GM21447 (cell line): ENCODE data around the gene SLAMF7.

Experiments used
- ATAC-seq: cut with Tn5 transposase; IDR thresholded peaks from one replicate; pipeline ENCODE4 v1.9.1; 2021; ENCODE audit not compliant: unreplicated experiment

SLAMF7 gene

GRCh38 chr1:160744852-160745520, 5.9 kb downstream of the SLAMF7 start:
- no peak for ATAC-seq

DNA sequence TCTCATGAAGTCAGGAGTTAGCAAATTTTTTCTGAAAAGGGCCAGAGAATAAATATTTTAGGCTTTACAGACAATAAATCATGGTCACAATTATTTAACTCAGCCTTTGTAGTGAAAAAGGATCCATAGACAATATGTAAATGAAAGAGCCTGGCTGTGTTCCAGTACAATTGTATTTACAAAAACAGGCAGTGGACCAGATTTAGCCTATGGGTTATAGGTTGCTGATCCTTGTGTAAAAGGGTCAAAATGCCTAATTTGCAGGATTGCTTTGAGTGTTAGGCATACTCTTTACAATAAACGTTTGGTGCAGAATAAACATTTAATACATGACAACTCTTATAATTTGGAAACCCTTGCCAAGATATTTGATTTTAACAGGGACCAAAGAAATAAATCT, 6.5 kb downstream of the SLAMF7 start:
- ATAC-seq = no peak

DNA sequence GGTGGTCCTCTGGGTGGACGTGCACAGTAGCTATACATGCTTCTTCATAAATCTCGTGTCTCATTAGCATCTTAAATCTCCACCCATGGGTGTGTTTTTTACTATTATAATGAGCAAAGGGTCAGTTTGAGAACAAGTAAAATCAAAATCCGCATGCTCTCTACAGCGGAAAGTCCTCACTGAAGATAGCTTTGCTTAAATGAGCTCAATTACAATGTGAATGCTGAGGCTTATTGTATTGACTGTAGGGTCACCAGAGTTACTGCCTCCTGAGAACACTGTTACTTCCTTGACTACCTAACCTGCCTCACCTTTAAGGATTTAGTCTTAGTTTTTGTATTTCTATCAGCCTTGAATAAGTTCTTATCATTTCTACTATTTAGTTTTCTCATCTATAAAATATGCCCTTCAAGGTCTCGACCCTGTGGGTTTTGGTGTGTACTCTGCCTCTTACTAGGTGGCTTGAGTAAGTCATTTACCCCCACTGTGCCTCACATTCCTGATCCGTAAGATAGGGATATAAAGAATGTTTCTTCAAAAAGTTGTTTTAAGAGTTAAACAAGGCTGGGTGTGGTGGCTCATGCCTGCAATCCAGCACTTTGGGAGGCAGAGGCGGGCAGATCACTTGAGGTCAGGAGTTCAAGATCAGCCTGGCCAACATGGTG, 7.9 kb downstream of the SLAMF7 start:
- ATAC-seq = no peak

GRCh38 chr1:160747717-160748116, 8.7 kb downstream of the SLAMF7 start:
- ATAC-seq = no peak

- no peak for ATAC-seq
Measured at GRCh38 chr1:160748181-160748877, 9.3 kb downstream of the SLAMF7 start.

DNA sequence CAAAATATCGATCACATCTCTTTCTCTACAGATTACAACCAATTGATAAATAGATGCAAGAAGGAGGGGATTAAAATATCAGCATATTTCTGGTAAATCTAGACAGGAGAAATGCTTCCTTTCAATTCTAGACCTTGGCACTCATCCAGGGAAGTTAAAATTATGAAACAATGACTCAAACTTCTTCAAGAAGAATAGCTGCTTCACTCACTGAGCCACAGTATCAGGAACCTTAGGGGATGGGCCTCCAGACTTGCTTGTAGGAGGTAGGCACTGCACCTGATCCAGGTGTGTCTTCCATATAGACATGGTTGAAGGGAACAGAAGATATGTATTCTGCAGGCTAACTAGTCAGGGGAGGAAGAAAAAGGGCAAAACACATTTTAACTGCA, 9.8 kb downstream of the SLAMF7 start:
- ATAC-seq = no peak

DNA sequence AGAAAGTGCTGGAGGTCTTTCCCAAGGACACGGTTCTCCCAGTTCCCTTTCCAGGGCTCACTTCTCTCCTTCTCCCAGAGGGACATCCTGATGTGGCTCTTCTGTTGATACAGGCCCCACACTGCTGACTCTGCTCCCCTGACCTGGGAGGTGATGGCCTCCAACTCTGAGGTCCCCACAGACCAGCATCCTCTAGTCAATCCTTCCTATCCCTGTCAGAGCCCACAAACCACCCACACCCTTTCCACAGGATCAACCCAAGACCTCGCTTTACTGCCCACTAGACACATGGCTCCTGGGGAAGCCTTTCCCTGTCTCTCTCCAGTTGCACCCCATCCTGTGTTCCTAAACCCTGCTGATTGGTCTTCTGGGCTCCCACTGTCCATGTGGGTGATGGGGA, 11.6 kb downstream of the SLAMF7 start:
- ATAC-seq = no peak

- no peak for ATAC-seq
Measured at GRCh38 chr1:160752406-160752805, 13.4 kb downstream of the SLAMF7 start.

DNA sequence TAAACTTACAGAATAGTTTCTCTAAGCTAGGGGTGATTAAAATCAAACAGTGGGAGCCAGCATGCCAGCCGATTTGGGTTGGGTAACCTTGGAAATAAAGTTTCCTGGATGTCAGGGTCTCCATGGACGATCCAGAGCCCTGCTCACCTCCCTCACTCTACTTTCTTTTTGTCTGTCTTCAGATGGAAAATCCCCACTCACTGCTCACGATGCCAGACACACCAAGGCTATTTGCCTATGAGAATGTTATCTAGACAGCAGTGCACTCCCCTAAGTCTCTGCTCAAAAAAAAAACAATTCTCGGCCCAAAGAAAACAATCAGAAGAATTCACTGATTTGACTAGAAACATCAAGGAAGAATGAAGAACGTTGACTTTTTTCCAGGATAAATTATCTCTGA, 13.9 kb downstream of the SLAMF7 start:
- no peak for ATAC-seq

DNA sequence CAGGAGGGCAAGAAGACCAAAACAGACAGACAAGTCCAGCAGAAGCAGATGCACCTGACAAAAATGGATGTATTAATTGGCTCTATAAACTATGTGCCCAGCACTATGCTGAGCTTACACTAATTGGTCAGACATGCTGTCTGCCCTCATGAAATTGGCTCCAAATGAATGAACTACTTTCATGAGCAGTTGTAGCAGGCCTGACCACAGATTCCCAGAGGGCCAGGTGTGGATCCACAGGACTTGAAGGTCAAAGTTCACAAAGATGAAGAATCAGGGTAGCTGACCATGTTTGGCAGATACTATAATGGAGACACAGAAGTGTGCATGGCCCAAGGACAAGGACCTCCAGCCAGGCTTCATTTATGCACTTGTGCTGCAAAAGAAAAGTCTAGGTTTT, 14.5 kb downstream of the SLAMF7 start:
- ATAC-seq = no peak

GRCh38 chr1:160755461-160755860, 16.4 kb downstream of the SLAMF7 start:
- no peak for ATAC-seq

GRCh38 chr1:160755911-160756848, 17.1 kb downstream of the SLAMF7 start:
- ATAC-seq = peak; percentile 52

DNA sequence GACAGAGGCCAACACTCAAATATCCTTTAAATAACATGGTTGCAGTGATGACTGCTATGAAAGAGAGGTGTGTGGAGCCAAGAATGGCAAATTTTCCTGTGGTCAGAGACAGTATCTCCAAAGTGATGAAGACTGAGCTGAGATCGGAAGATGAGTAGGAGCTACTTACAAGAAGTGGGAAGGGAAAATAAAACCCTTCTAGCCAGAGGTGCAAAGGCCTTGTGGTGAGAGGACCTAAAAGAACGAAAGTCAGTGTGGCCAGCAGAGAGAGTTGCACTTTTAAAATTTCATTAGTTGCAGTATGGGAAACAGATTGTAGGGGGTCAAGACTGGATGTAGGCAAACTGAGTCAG, 17.8 kb downstream of the SLAMF7 start:
- ATAC-seq = no peak

DNA sequence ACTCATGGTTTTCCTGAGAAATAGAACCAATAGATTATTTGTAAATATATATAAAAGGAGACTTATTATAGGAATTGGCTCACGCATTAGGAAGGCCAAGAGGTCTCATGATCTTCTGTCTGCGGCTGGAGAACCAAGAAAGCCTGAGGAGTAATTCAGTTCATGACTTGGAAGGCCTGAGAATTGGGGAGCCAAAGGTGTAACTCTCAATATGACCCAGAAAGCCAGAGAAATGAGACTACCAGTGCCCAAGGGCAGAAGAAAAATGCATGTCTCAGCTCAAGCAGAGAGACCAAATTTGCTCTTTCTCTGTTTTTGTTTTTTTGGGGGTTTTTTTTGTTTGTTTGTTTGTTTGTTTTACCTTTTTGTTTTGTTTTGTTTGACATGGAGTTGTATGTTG, 19.5 kb downstream of the SLAMF7 start:
- ATAC-seq = no peak

GRCh38 chr1:160759740-160760139, 20.7 kb downstream of the SLAMF7 start:
- no peak for ATAC-seq

DNA sequence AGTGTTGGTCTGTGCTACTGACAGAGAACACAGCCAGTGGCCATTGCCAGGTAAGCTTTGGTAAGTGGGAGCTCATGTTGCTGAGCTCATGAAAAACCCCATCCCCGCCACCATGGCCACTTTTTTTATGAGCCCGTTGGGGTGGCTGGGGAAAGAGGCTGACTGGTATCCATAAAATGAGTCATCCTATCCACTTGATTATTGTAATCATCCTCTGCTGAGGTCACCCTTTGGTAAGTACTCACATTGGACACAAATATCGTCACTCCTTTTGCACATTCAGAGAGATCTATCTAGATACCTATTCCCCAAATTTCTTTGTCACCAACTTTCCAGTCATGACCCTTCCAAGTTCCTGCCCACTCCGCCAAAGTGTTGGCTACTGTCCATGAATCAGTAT, 22.0 kb downstream of the SLAMF7 start:
- ATAC-seq = no peak

- no peak for ATAC-seq
Measured at GRCh38 chr1:160761886-160762285, 22.8 kb downstream of the SLAMF7 start.

GRCh38 chr1:160763993-160764392, 24.9 kb downstream of the SLAMF7 start:
- ATAC-seq = no peak

DNA sequence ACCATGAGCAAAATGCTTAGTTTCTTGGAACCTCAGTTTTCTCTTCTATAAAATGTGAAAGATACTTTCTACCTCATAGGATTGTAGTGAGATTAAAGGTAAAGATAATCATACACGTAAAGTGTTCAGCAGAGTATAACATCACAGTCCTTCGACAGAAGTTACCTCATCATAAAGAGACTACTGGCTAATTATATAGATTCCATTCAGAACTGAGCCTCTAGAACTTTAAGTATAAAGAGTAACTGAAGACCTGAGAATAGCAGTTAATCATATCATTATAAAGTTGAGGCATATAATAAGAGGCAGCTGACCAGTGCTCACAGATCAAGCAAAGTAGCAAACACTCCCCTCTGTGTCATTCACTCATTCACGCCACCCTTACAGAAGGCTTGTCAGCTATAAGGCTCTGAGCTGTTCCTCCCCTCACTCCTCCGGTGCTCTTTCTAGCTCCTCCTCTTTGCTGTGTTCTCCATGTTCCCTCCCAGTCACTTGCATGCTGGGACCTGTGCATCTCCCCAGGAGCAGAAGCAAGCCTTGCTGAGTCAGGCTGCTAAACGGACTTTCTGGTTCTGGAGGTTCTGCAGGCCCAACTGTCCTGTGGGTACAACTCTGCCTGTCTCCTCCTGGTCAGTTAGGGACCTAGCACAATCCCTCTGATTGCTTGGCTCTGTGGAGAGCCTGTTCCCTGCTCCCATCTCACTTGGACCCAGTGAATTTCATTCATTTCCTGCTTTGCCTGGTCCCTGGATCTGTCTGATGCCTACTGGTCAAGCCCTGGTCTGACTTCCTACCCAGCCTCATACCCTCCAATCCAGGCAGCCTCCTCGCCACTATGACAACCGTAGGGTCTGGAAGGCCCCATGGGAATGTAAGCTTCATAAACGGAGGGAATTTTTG, 28.6 kb downstream of the SLAMF7 start:
- peak; percentile 68 for ATAC-seq

GRCh38 chr1:160768295-160768657, 29.2 kb downstream of the SLAMF7 start:
- ATAC-seq = peak; percentile 75
